ENCODE results near the gene TPI1. TPM values are rescaled to one million over a fixed set of nuclear protein-coding genes. Genes with fewer than 3 reads are reported as not detected.

Gene TPI1
- total RNA-seq, 1 experiment from 2014 or later = 549 TPM

DNA sequence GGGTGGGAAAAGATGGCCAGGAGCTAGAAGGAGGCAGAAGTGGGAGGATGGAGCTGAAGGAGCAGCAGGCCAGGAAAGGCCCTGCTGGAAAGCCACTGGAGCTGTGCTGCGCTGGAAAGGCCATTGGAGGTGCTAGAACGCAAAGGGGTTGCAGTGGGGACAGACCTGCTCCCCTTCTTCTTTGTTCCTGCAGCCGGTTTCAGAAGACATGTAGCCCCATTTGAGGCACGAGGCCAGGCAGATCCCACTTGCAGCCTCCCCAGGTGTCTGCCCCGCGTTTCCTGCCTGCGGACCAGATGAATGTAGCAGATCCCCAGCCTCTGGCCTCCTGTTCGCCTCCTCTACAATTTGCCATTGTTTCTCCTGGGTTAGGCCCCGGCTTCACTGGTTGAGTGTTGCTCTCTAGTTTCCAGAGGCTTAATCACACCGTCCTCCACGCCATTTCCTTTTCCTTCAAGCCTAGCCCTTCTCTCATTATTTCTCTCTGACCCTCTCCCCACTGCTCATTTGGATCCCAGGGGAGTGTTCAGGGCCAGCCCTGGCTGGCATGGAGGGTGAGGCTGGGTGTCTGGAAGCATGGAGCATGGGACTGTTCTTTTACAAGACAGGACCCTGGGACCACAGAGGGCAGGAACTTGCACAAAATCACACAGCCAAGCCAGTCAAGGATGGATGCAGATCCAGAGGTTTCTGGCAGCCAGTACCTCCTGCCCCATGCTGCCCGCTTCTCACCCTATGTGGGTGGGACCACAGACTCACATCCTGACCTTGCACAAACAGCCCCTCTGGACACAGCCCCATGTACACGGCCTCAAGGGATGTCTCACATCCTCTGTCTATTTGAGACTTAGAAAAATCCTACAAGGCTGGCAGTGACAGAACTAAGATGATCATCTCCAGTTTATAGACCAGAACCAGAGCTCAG is 48.0 kb upstream of the TPI1 start:
- no peak for DNase-seq (ENCODE audit: unreplicated experiment)
- Mint-ChIP-seq H3K4me1 (ENCODE audit: insufficient read depth, unreplicated experiment) (no peaks in the 10 kb centered on the region), H3K27ac (ENCODE audit: low read depth, unreplicated experiment) (no peak overlapping the region), H3K27me3 (ENCODE audit: insufficient read depth, unreplicated experiment) (peaks cover 56% of the 10 kb centered on the region), H3K4me3 (ENCODE audit: unreplicated experiment) (no peak overlapping the region), H3K36me3 (ENCODE audit: insufficient read depth, unreplicated experiment) (no peaks in the 10 kb centered on the region), H3K9me3 (ENCODE audit: unreplicated experiment) (no peaks in the 10 kb centered on the region)
- TF ChIP-seq, protein P1, sequence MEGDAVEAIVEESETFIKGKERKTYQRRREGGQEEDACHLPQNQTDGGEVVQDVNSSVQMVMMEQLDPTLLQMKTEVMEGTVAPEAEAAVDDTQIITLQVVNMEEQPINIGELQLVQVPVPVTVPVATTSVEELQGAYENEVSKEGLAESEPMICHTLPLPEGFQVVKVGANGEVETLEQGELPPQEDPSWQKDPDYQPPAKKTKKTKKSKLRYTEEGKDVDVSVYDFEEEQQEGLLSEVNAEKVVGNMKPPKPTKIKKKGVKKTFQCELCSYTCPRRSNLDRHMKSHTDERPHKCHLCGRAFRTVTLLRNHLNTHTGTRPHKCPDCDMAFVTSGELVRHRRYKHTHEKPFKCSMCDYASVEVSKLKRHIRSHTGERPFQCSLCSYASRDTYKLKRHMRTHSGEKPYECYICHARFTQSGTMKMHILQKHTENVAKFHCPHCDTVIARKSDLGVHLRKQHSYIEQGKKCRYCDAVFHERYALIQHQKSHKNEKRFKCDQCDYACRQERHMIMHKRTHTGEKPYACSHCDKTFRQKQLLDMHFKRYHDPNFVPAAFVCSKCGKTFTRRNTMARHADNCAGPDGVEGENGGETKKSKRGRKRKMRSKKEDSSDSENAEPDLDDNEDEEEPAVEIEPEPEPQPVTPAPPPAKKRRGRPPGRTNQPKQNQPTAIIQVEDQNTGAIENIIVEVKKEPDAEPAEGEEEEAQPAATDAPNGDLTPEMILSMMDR (IDR thresholded peaks at IDR 0.05; ENCODE audit: unreplicated experiment) = no peak
- ChIA-PET POLR2A (no interaction called here), CTCF (interaction anchor here (0.9 kb wide), 1 partner anchor 17 kb away, joined by 3 read pairs; no protein-coding TSS in a partner anchor)
- intact Hi-C loops (cut with micrococcal nuclease) = no loop called here
- BruUV-seq (replicated peaks) = no TSS peak

GRCh38 chr12:6820166-6820565 is 47.2 kb upstream of the TPI1 start:
- H3K4me3 Mint-ChIP-seq (ENCODE audit: unreplicated experiment) = no peak overlapping the region
- no peaks in the 10 kb centered on the region for H3K9me3 Mint-ChIP-seq (ENCODE audit: unreplicated experiment)
- intact Hi-C loops (cut with micrococcal nuclease) = no loop called here
- no peaks in the 10 kb centered on the region for H3K36me3 Mint-ChIP-seq (ENCODE audit: insufficient read depth, unreplicated experiment)
- TF ChIP-seq, protein P1 (IDR thresholded peaks at IDR 0.05; ENCODE audit: unreplicated experiment) = no peak
- ChIA-PET CTCF (interaction anchor here (0.6 to 1.6 kb wide), 4 partner anchors 13 to 124 kb away, joined by 3 to 8 read pairs (median 4); no protein-coding TSS in a partner anchor), POLR2A (no interaction called here)
- H3K27ac Mint-ChIP-seq (ENCODE audit: low read depth, unreplicated experiment) = no peak overlapping the region
- H3K27me3 Mint-ChIP-seq (ENCODE audit: insufficient read depth, unreplicated experiment) = peaks cover 56% of the 10 kb centered on the region
- DNase-seq (ENCODE audit: unreplicated experiment) = no peak
- peaks cover 3% of the 10 kb centered on the region for H3K4me1 Mint-ChIP-seq (ENCODE audit: insufficient read depth, unreplicated experiment)
- no TSS peak for BruUV-seq (replicated peaks)

GRCh38 chr12:6821591-6822425 is 45.5 kb upstream of the TPI1 start, which contains the start of gene GPR162:
TSS of gene GPR162 (plus strand) at chr12:6821821. CDS start at chr12:6823899, 2,078 bp downstream.
- intact Hi-C loops (cut with micrococcal nuclease) = no loop called here
- BruUV-seq (replicated peaks) = no TSS peak
- no peaks in the 10 kb centered on the region for H3K36me3 Mint-ChIP-seq (ENCODE audit: insufficient read depth, unreplicated experiment)
- CTCF ChIA-PET = interaction anchor here (0.6 to 1.6 kb wide), 8 partner anchors 11 to 251 kb away, joined by 3 to 8 read pairs (median 3); partner anchors contain the start of gene MLF2
- H3K9me3 Mint-ChIP-seq (ENCODE audit: unreplicated experiment) = no peaks in the 10 kb centered on the region
- H3K4me1 Mint-ChIP-seq (ENCODE audit: insufficient read depth, unreplicated experiment) = peaks cover 9% of the 10 kb centered on the region
- H3K27ac Mint-ChIP-seq (ENCODE audit: low read depth, unreplicated experiment) = no peak within 1 kb of the TSS
- H3K4me3 Mint-ChIP-seq (ENCODE audit: unreplicated experiment) = no peak within 1 kb of the TSS
- no peak for DNase-seq (ENCODE audit: unreplicated experiment)
- H3K27me3 Mint-ChIP-seq (ENCODE audit: insufficient read depth, unreplicated experiment) = peaks cover 68% of the 10 kb centered on the region
- TF ChIP-seq, protein P1 (IDR thresholded peaks at IDR 0.05; ENCODE audit: unreplicated experiment) = no peak
- POLR2A ChIA-PET = interaction anchor here (0.5 kb wide), 1 partner anchor 51 kb away, joined by 4 read pairs; the partner anchor contains the start of gene SPSB2

Measured in MCF 10A (cell line).